Uterus (tissue), 4 donors: ENCODE measurements around the gene IGFBP6. TPM values are rescaled to one million over a fixed set of nuclear protein-coding genes. Genes with fewer than 3 reads are reported as not detected.

ENCODE experiments used
- DNase-seq, 2 donors: peaks; one replicate each; pipeline ENCODE4 v3.0.0-alpha.2; 2019 to 2020
- H3K27ac ChIP-seq, 2 donors: fragments of 200-600 bp; sonication (generic); 1 replicate in 1 of 2; 2 replicates in 1 of 2; pipeline ENCODE4 v1.5.1; 2016 to 2018
- H3K27me3 ChIP-seq, 2 donors: fragments of 200-600 bp; sonication (generic); one replicate each; pipeline ENCODE4 v1.5.1; 2018 to 2019; ENCODE audit warnings: control low read depth in 1 of 2
- H3K36me3 ChIP-seq, 2 donors: fragments of 200-600 bp; sonication (generic); one replicate each; pipeline ENCODE4 v1.5.1; 2019; ENCODE audit warnings: control low read depth in 1 of 2
- H3K4me1 ChIP-seq, 2 donors: fragments of 200-600 bp; sonication (generic); one replicate each; pipeline ENCODE4 v1.5.1; 2018 to 2019; ENCODE audit warnings: control low read depth in 1 of 2
- H3K4me3 ChIP-seq, 2 donors: fragments of 200-600 bp; sonication (generic); 1 replicate in 1 of 2; 2 replicates in 1 of 2; pipeline ENCODE4 v1.5.1; 2018 to 2019; ENCODE audit warnings: mild to moderate bottlenecking in 1 of 2
- H3K9me3 ChIP-seq, 2 donors: fragments of 200-600 bp; sonication (generic); one replicate each; pipeline ENCODE4 v1.5.1; 2019; ENCODE audit warnings: control low read depth in 1 of 2
- POLR2A ChIP-seq, 2 donors: fragments of 450-650 bp; IDR thresholded peaks; one replicate each; pipeline ENCODE4 v1.6.1; 2016; ENCODE audit warnings: antibody characterized with exemption in 2 of 2, mild to moderate bottlenecking in 1 of 2, moderate library complexity in 1 of 2
- intact Hi-C: fragments of 100-400 bp; cut with DNase I; formaldehyde crosslinking; loops from one replicate; pipeline ENCODE4 v1.15.1; 2023; ENCODE audit warnings: low total_unique reads
- total RNA-seq, 4 donors: library from RNA; depleted of rRNA in 3 of 4; stranded (reverse); fragments of >200 nt in 3 of 4; gene quantifications; one replicate each; pipeline versions ENCODE4 v1.1.0 to v1.2.4, GENCODE V29; 2014 to 2023
- TF ChIP-seq, protein P1 (sequence below), 4 experiments: fragments of 200-600 bp in 2 of 4; fragments of 450-650 bp in 2 of 4; sonication (generic) in 2 of 4; IDR thresholded peaks; one replicate each; pipeline ENCODE4 v1.5.1; 2016 to 2019; ENCODE audit warnings: antibody characterized with exemption in 4 of 4, mild to moderate bottlenecking in 2 of 4, moderate library complexity in 1 of 4
- donor health status: DM: yes; HTN: yes; CAD: no.

IGFBP6 gene
- total RNA-seq, 4 donors from 2014 or later = 48.7 to 762 (median 252) TPM

DNA sequence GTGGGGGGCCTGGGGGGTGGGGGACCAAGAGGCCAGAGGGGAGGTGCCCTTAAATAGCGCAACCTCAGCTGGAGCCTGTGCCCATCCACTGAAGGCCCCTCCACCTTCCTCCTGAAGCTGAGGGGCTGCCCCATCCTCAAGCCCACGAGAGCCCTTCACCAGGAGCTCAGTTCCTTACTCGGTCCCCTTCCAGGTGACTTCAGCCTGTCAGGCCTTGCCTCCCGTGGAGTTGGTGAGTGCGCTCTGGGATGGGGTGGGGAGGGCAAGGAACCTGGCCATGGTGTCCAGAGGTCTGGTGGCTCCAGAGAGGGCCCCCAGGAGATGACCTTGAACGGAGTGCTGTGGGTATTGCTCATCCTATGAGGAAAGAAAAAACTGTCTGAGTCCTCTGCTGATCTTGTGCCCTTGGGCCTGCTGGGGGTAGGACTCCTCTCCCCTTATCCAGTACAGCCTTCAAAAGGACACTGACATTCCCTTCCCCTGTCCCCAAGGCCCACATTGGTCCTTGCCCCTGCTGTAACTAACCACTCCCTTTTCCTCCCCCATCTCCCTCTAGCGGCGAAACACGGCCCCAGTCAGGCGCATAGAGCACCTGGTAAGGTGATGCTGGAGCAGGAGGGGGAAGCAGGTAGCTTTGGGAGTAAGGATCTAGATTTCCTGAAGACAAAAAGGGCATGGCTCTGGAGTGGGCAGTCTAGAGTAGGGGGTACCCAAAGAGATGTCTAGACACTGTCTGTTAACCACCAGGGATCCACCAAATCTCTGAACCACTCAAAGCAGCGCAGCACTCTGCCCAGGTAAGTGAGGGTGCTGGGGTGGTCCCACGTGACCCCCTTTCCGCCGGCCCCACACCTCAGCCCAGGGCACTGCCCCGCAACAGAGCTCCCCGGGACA is 44.0 kb upstream of the IGFBP6 start:
- Histone ChIP-seq H3K27ac (peak overlapping the region; percentile 99), H3K4me3 (peak overlapping the region; percentile 59 to 76), H3K36me3 (no peaks in the 10 kb centered on the region), H3K4me1 (peaks cover 0 to 19% of the 10 kb centered on the region in 2 donors), H3K9me3 (no peaks in the 10 kb centered on the region), H3K27me3 (no peaks in the 10 kb centered on the region)
- peak; percentile 57 to 71 for DNase-seq
- TF ChIP-seq, protein P1, sequence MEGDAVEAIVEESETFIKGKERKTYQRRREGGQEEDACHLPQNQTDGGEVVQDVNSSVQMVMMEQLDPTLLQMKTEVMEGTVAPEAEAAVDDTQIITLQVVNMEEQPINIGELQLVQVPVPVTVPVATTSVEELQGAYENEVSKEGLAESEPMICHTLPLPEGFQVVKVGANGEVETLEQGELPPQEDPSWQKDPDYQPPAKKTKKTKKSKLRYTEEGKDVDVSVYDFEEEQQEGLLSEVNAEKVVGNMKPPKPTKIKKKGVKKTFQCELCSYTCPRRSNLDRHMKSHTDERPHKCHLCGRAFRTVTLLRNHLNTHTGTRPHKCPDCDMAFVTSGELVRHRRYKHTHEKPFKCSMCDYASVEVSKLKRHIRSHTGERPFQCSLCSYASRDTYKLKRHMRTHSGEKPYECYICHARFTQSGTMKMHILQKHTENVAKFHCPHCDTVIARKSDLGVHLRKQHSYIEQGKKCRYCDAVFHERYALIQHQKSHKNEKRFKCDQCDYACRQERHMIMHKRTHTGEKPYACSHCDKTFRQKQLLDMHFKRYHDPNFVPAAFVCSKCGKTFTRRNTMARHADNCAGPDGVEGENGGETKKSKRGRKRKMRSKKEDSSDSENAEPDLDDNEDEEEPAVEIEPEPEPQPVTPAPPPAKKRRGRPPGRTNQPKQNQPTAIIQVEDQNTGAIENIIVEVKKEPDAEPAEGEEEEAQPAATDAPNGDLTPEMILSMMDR (IDR thresholded peaks at IDR 0.05) = peak; percentile 44 to 70 (median 58)
- TF ChIP-seq POLR2A (IDR thresholded peaks at IDR 0.05) = no peak
- intact Hi-C loops = no loop called here

DNA sequence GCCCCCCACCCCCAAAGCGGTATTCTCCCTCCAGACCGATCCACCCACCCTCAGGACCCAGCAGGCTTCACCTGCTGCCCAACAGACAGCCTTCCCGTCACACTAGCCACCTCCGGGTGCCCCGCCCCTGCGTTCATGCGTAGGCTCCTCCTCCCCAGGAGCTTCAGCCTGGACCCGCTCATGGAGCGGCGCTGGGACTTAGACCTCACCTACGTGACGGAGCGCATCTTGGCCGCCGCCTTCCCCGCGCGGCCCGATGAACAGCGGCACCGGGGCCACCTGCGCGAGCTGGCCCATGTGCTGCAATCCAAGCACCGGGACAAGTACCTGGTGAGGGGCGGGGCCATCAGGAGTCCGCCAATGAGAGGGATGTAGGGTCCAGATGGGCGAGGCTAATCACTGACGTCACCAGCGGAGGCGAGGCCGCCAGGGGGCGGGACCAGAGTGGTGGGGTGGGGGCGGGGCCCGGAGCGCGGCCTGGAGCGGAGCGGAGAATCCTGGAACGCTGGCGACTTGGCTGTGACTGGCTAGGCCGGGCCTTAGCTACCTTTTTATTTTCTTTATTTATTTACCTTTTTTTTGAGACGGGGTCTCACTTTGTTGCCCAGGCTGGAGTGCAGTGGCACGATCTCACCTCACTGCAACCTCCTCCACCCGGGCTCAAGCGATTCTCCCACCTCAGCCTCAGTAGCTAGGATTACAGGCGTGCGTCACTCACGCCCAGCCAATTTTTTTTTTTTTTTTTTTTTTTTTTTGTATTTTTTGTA is 43.2 kb upstream of the IGFBP6 start:
- peaks cover 0 to 13% of the 10 kb centered on the region in 2 donors for H3K4me1 ChIP-seq
- TF ChIP-seq, protein P1 (IDR thresholded peaks at IDR 0.05) = peak in 1 of 4 experiments; percentile 23
- peak; percentile 68 to 84 for TF ChIP-seq POLR2A (IDR thresholded peaks at IDR 0.05)
- intact Hi-C loops = no loop called here

DNA sequence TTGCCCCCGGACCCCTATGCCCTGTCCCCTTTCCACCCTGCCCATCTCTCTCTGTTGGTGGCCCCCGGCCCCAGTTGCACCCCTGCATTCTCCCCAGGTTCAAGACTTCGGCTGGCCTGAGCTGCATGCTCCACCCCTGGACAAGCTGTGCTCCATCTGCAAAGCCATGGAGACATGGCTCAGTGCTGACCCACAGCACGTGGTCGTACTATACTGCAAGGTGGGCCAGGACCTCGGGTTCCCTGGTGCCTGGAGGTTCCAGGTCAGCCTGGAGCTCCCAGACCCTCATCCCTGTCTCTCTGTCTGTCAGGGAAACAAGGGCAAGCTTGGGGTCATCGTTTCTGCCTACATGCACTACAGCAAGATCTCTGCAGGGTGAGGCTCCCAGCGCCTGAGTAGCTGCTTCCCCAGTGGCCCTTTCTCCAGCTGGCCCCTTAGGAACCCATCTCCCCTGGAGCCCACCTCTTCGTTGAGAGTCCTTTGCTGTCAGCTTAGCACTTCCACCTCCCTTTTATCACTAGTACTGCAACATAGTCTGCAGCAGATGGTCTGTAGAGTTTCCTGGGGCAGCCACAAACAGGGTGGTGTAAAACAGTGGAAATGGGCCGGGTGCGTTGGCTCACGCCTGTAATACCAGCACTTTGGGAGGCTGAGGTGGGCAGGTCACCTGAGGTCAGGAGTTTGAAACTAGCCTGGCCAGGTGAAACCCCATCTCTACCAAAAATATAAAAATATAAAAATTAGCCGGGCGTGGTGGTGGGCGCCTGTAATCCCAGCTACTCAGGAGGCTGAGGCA is 41.8 kb upstream of the IGFBP6 start:
- H3K9me3 ChIP-seq = no peaks in the 10 kb centered on the region
- peaks cover 0 to 21% of the 10 kb centered on the region in 2 donors for H3K4me1 ChIP-seq
- intact Hi-C loops = no loop called here
- H3K27me3 ChIP-seq = no peaks in the 10 kb centered on the region
- TF ChIP-seq, protein P1 (IDR thresholded peaks at IDR 0.05) = no peak
- TF ChIP-seq POLR2A (IDR thresholded peaks at IDR 0.05) = no peak
- H3K27ac ChIP-seq = peak overlapping the region; percentile 99
- DNase-seq = no peak
- no peaks in the 10 kb centered on the region for H3K36me3 ChIP-seq
- H3K4me3 ChIP-seq = no peak overlapping the region

More for the DNA sequence above, 43.2 kb upstream of the IGFBP6 start:
- Histone ChIP-seq H3K27me3 (no peaks in the 10 kb centered on the region), H3K36me3 (no peaks in the 10 kb centered on the region), H3K27ac (peak overlapping the region; percentile 99), H3K9me3 (no peaks in the 10 kb centered on the region), H3K4me3 (peak overlapping the region; percentile 45)
- peak; percentile 94 to 96 for DNase-seq

DNA sequence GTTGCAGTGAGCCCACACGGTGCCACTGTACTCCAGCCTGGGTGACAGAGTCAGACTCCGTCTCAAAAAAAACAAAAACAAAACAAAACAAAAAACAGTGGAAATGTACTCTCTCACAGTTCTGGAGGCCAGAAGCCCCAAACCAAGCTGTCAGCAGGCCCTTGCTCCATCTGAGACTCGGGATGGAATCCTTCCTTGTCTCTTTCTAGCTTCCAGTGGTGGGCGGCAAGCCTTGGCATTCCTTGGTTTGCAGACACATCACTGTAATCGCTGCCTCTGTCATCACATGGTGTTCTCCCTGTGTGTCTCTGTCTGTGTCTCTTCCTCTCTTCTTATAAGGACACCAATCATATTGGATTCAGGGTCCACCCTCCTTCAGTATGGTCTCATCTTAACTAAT is 41.2 kb upstream of the IGFBP6 start:
- no peak for TF ChIP-seq POLR2A (IDR thresholded peaks at IDR 0.05)
- H3K36me3 ChIP-seq = no peaks in the 10 kb centered on the region
- no peak for DNase-seq
- H3K27me3 ChIP-seq = no peaks in the 10 kb centered on the region
- H3K27ac ChIP-seq = peak overlapping the region in 1 of 2 donors; percentile 99
- intact Hi-C loops = no loop called here
- H3K4me3 ChIP-seq = no peak overlapping the region
- no peaks in the 10 kb centered on the region for H3K9me3 ChIP-seq
- H3K4me1 ChIP-seq = peaks cover 0 to 27% of the 10 kb centered on the region in 2 donors

DNA sequence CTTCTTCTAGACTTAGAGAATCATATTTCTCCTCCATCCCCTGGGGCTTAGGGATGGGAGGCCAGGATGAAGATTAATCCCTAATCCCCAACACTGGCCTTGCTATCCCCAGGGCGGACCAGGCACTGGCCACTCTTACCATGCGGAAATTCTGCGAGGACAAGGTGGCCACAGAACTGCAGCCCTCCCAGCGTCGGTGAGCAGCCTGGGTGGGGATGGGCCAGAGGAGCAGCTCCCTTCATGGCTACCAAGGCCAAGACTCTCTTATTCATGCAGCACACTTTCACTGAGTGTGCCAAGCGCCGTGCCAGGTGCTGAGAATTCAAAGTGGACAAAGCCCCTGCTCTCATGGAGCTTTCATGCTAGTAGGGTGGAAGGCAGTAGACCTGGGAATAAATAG is 40.6 kb upstream of the IGFBP6 start:
- TF ChIP-seq, protein P1 (IDR thresholded peaks at IDR 0.05) = no peak
- no peak for TF ChIP-seq POLR2A (IDR thresholded peaks at IDR 0.05)
- H3K9me3 ChIP-seq = no peaks in the 10 kb centered on the region
- H3K27me3 ChIP-seq = no peaks in the 10 kb centered on the region
- intact Hi-C loops = no loop called here
- H3K36me3 ChIP-seq = no peaks in the 10 kb centered on the region
- DNase-seq = no peak
- H3K27ac ChIP-seq = peak overlapping the region in 1 of 2 donors; percentile 99
- no peak overlapping the region for H3K4me3 ChIP-seq
- peaks cover 0 to 32% of the 10 kb centered on the region in 2 donors for H3K4me1 ChIP-seq
